ENCODE results near the gene IFNA2.

Gene IFNA2

GRCh38 chr9:21350787-21351186 lies 34.4 kb downstream of the IFNA2 start, which contains the start of gene IFNA6:
Gene IFNA6 (minus strand): TSS chr9:21350887. CDS start chr9:21350887, 0 bp downstream.
- WGBS (ENCODE audit: extremely low coverage, insufficient coverage, low lambda C conversion rate) = no CpG with 5 or more reads among the region's 1 CpG
- no peaks in the 10 kb centered on the region for H3K79me1 ChIP-seq (ENCODE audit: low read length)
- H3K4me1 ChIP-seq (ENCODE audit: control insufficient read depth, low read depth, low read length) = no peaks in the 10 kb centered on the region

DNA sequence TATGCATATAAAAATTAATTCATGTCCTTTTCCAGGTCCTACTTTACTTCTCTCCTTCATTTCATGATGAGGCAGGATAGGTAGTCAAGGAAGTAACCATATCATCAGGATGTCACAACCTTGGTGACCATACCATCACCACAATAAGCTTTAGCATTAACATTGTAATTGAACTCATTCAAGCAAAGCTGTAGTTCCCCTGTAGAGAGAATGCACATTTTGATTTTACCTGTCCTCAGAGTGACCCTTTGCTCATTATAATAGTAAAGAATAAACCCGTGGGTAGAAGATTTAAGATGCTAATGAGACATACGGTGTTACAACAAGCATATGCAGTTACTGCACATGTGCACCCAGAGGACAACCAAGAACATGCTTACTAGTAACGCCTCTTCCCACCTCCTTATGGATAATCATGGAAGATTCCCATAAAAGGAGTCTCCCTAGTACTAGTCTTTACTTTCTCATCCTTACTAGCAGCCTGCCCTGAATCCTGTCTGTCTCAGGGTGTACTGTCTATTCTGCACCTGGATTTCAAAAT lies 36.7 kb downstream of the IFNA2 start:
- Histone ChIP-seq H2BK120ac (ENCODE audit: low read depth, low read length) (no peak overlapping the region), H3K27me3 (ENCODE audit: insufficient read depth, low read length, poor library complexity) (no peaks in the 10 kb centered on the region), H3K4ac (ENCODE audit: low read depth, low read length) (no peak overlapping the region), H4K8ac (ENCODE audit: low read depth, low read length) (no peak overlapping the region), H2BK5ac (ENCODE audit: low read length) (no peak overlapping the region), H3K4me3 (ENCODE audit: low read length) (no peak overlapping the region), H3K56ac (ENCODE audit: low read length) (no peak overlapping the region), H4K5ac (ENCODE audit: low read length) (no peak overlapping the region), H3K18ac (ENCODE audit: low read length) (no peak overlapping the region), H3K36me3 (ENCODE audit: control insufficient read depth, insufficient read depth, low read length) (no peaks in the 10 kb centered on the region), H3K79me2 (ENCODE audit: control insufficient read depth, insufficient read depth, low read length) (no peaks in the 10 kb centered on the region), H2AK5ac (ENCODE audit: low read length) (no peak overlapping the region), H3K23ac (ENCODE audit: low read length) (no peak overlapping the region), H3K9ac (ENCODE audit: low read length) (no peak overlapping the region), H3K4me1 (ENCODE audit: control insufficient read depth, low read depth, low read length) (no peaks in the 10 kb centered on the region), H2BK15ac (replicated peaks; ENCODE audit: low read depth) (no peak overlapping the region), H3K79me1 (ENCODE audit: low read length) (no peaks in the 10 kb centered on the region), H3K4me2 (ENCODE audit: low read length) (no peak overlapping the region), H3K27ac (ENCODE audit: low read depth, low read length) (no peak overlapping the region)
- WGBS (ENCODE audit: extremely low coverage, insufficient coverage, low lambda C conversion rate) = no CpG with 5 or more reads among the region's 3 CpGs
- DNase-seq = no peak

More at GRCh38 chr9:21350787-21351186, 34.4 kb downstream of the IFNA2 start, which contains the start of gene IFNA6:
- Histone ChIP-seq H3K36me3 (ENCODE audit: control insufficient read depth, insufficient read depth, low read length) (no peaks in the 10 kb centered on the region), H3K56ac (ENCODE audit: low read length) (no peak within 1 kb of the TSS), H3K18ac (ENCODE audit: low read length) (no peak within 1 kb of the TSS), H3K4ac (ENCODE audit: low read depth, low read length) (no peak within 1 kb of the TSS), H2AK5ac (ENCODE audit: low read length) (no peak within 1 kb of the TSS), H3K23ac (ENCODE audit: low read length) (no peak within 1 kb of the TSS), H2BK5ac (ENCODE audit: low read length) (no peak within 1 kb of the TSS), H3K4me3 (ENCODE audit: low read length) (no peak within 1 kb of the TSS), H3K9ac (ENCODE audit: low read length) (no peak within 1 kb of the TSS), H3K79me2 (ENCODE audit: control insufficient read depth, insufficient read depth, low read length) (no peaks in the 10 kb centered on the region), H2BK15ac (replicated peaks; ENCODE audit: low read depth) (no peak within 1 kb of the TSS), H3K4me2 (ENCODE audit: low read length) (no peak within 1 kb of the TSS), H3K27me3 (ENCODE audit: insufficient read depth, low read length, poor library complexity) (no peaks in the 10 kb centered on the region), H4K5ac (ENCODE audit: low read length) (no peak within 1 kb of the TSS), H3K27ac (ENCODE audit: low read depth, low read length) (no peak within 1 kb of the TSS), H4K8ac (ENCODE audit: low read depth, low read length) (no peak within 1 kb of the TSS), H2BK120ac (ENCODE audit: low read depth, low read length) (no peak within 1 kb of the TSS)
- DNase-seq = no peak

- H3K9ac ChIP-seq (ENCODE audit: low read length) = no peak overlapping the region
- H2BK120ac ChIP-seq (ENCODE audit: low read depth, low read length) = no peak overlapping the region
- no CpG with 5 or more reads among the region's 4 CpGs for WGBS (ENCODE audit: extremely low coverage, insufficient coverage, low lambda C conversion rate)
- no peaks in the 10 kb centered on the region for H3K27me3 ChIP-seq (ENCODE audit: insufficient read depth, low read length, poor library complexity)
- H3K79me2 ChIP-seq (ENCODE audit: control insufficient read depth, insufficient read depth, low read length) = no peaks in the 10 kb centered on the region
- no peak overlapping the region for H3K18ac ChIP-seq (ENCODE audit: low read length)
- no peaks in the 10 kb centered on the region for H3K79me1 ChIP-seq (ENCODE audit: low read length)
- H2AK5ac ChIP-seq (ENCODE audit: low read length) = no peak overlapping the region
- H2BK15ac ChIP-seq (replicated peaks; ENCODE audit: low read depth) = no peak overlapping the region
- H3K27ac ChIP-seq (ENCODE audit: low read depth, low read length) = no peak overlapping the region
- no peak for DNase-seq
- H3K4me3 ChIP-seq (ENCODE audit: low read length) = no peak overlapping the region
- H3K23ac ChIP-seq (ENCODE audit: low read length) = no peak overlapping the region
- no peak overlapping the region for H3K56ac ChIP-seq (ENCODE audit: low read length)
- H4K5ac ChIP-seq (ENCODE audit: low read length) = no peak overlapping the region
- no peak overlapping the region for H3K4ac ChIP-seq (ENCODE audit: low read depth, low read length)
- no peaks in the 10 kb centered on the region for H3K36me3 ChIP-seq (ENCODE audit: control insufficient read depth, insufficient read depth, low read length)
- H3K4me1 ChIP-seq (ENCODE audit: control insufficient read depth, low read depth, low read length) = no peaks in the 10 kb centered on the region
- H2BK5ac ChIP-seq (ENCODE audit: low read length) = no peak overlapping the region
- no peak overlapping the region for H3K4me2 ChIP-seq (ENCODE audit: low read length)
- no peak overlapping the region for H4K8ac ChIP-seq (ENCODE audit: low read depth, low read length)
Measured at GRCh38 chr9:21340735-21341134, 44.5 kb downstream of the IFNA2 start.

DNA sequence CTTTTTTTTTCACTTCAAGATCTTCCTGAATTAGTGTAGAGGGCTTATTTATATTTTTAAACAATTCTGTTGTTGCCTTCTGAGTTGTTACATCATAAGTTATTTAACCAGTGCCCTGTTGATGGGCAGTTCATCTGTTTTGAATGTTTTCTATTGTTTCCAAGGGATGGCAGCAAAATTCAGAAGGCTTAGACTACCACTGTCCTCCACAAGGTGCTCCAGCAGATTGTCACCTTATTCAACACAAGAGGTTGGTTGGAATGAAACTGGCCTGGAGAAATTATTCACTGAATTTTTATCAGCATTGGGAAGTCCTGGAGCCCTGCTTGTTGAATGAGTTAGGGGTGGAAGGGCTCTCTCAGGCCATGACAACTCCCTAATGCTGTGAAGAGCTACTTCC lies 48.7 kb downstream of the IFNA2 start:
- Histone ChIP-seq H3K27ac (ENCODE audit: low read depth, low read length) (no peak overlapping the region), H3K4me3 (ENCODE audit: low read length) (no peak overlapping the region), H3K9ac (ENCODE audit: low read length) (no peak overlapping the region), H2AK5ac (ENCODE audit: low read length) (no peak overlapping the region), H3K23ac (ENCODE audit: low read length) (no peak overlapping the region), H3K79me1 (ENCODE audit: low read length) (peaks cover 16% of the 10 kb centered on the region), H3K4ac (ENCODE audit: low read depth, low read length) (no peak overlapping the region), H3K36me3 (ENCODE audit: control insufficient read depth, insufficient read depth, low read length) (no peaks in the 10 kb centered on the region), H3K18ac (ENCODE audit: low read length) (no peak overlapping the region), H4K5ac (ENCODE audit: low read length) (no peak overlapping the region), H2BK15ac (replicated peaks; ENCODE audit: low read depth) (no peak overlapping the region), H2BK120ac (ENCODE audit: low read depth, low read length) (no peak overlapping the region), H4K8ac (ENCODE audit: low read depth, low read length) (no peak overlapping the region), H3K79me2 (ENCODE audit: control insufficient read depth, insufficient read depth, low read length) (peaks cover 30% of the 10 kb centered on the region), H3K4me2 (ENCODE audit: low read length) (no peak overlapping the region), H2BK5ac (ENCODE audit: low read length) (no peak overlapping the region), H3K4me1 (ENCODE audit: control insufficient read depth, low read depth, low read length) (peaks cover 6% of the 10 kb centered on the region), H3K27me3 (ENCODE audit: insufficient read depth, low read length, poor library complexity) (no peaks in the 10 kb centered on the region), H3K56ac (ENCODE audit: low read length) (no peak overlapping the region)
- peak; percentile 41 for DNase-seq

DNA sequence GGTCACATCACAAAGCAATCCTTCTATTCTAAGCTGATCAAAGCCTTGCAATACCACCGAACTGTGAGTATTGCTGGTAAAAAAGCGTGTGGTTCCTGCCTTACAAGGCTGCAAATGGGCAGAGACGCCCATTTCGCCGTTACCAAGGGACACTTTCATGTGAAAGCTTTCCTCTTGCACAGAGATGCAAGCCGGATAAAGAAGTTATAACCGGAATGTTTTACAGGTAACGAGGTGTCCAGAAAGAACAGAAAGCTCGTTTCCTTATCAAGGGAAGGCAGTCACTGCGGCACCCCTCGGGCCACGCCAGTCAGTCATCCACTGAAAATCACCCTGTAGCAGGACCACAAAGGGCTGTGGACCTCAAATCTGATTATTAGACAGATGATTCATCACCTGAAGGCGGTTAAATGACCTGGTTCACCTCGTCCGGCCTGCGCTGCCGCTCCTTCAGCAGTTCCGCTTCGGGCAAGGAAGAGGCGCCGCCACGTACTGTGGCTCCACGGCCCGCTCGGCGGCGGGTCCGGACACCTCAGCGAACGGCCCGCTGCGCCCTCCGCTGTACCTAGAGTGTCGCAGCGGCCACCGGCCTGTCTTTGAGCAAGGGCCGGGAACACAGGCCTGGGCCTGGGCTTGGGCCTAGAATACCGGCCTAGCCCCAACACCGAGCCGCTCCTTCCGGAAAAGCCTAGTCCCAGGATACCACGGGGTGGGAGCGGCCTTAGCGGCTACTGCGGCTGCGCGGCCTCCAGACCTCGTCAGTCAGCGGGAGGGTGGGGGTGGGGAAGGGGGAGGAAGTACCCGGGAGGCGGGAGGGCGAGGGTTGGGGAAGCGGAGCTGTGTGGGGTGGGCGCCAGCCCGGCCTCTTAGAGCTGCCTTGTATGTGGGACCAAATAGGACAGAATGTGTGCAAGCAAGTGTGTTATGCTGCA lies 50.2 kb downstream of the IFNA2 start, which contains the start of gene KLHL9:
TSS of gene KLHL9 (minus strand) at position 704 of the 932 bp plus-strand sequence. CDS start at position 159, 545 bp downstream.
- Histone ChIP-seq H3K4me1 (ENCODE audit: control insufficient read depth, low read depth, low read length) (peaks cover 6% of the 10 kb centered on the region), H3K36me3 (ENCODE audit: control insufficient read depth, insufficient read depth, low read length) (no peaks in the 10 kb centered on the region), H4K8ac (ENCODE audit: low read depth, low read length) (no peak within 1 kb of the TSS), H3K4me3 (ENCODE audit: low read length) (peak within 1 kb of the TSS; percentile 87), H3K4me2 (ENCODE audit: low read length) (peak within 1 kb of the TSS; percentile 91), H3K9ac (ENCODE audit: low read length) (peak within 1 kb of the TSS; percentile 96), H3K27me3 (ENCODE audit: insufficient read depth, low read length, poor library complexity) (no peaks in the 10 kb centered on the region), H2AK5ac (ENCODE audit: low read length) (no peak within 1 kb of the TSS), H3K4ac (ENCODE audit: low read depth, low read length) (peak within 1 kb of the TSS; percentile 89), H3K27ac (ENCODE audit: low read depth, low read length) (peak within 1 kb of the TSS; percentile 73), H2BK120ac (ENCODE audit: low read depth, low read length) (peak within 1 kb of the TSS; percentile 2), H4K5ac (ENCODE audit: low read length) (no peak within 1 kb of the TSS), H3K23ac (ENCODE audit: low read length) (no peak within 1 kb of the TSS), H2BK15ac (replicated peaks; ENCODE audit: low read depth) (no peak within 1 kb of the TSS), H3K79me1 (ENCODE audit: low read length) (peaks cover 16% of the 10 kb centered on the region), H3K18ac (ENCODE audit: low read length) (peak within 1 kb of the TSS; percentile 98), H3K56ac (ENCODE audit: low read length) (peak within 1 kb of the TSS; percentile 97), H2BK5ac (ENCODE audit: low read length) (peak within 1 kb of the TSS; percentile 56), H3K79me2 (ENCODE audit: control insufficient read depth, insufficient read depth, low read length) (peaks cover 35% of the 10 kb centered on the region)
- WGBS (ENCODE audit: extremely low coverage, insufficient coverage, low lambda C conversion rate) = no CpG with 5 or more reads among the region's 55 CpGs
- peak; percentile 95 for DNase-seq

Measured in mesendoderm (in vitro differentiated cells).